Pulmonary artery endothelial cell (primary cell): ENCODE results near the gene HS3ST4. TPM values are rescaled to one million over a fixed set of nuclear protein-coding genes. Genes with fewer than 3 reads are reported as not detected.

ENCODE experiments used
- DNase-seq: peaks from one replicate; pipeline ENCODE4 v3.0.0-alpha.2; 2011; ENCODE audit warnings: low read depth, low spot score
- total RNA-seq: library from RNA; depleted of rRNA; stranded (reverse); fragments of >200 nt; gene quantifications from 2 replicates; pipeline ENCODE4 v1.2.3, GENCODE V29; 2014

HS3ST4 gene
- total RNA-seq, 1 donor from 2014 or later: not detected

DNA sequence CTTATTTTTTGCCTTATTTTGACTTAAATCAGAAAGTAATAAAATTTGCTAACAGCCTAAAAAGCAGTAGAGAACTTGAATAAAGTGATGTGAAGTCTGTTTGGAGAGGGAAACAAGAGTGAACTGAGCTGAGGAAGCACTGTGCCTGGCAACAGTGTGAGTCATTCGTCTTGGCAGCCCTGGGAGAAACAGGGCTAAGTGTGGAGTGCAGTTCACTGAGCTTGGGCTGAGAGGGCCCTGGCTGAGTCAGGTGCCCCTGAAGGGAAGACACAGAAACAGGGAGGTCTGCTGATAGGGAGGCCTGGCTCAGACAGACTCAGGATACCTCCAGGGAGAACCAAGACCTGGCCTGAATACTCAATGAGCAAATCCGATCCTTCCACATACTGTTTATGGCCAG, 132.1 kb downstream of the HS3ST4 start:
- no peak for DNase-seq

DNA sequence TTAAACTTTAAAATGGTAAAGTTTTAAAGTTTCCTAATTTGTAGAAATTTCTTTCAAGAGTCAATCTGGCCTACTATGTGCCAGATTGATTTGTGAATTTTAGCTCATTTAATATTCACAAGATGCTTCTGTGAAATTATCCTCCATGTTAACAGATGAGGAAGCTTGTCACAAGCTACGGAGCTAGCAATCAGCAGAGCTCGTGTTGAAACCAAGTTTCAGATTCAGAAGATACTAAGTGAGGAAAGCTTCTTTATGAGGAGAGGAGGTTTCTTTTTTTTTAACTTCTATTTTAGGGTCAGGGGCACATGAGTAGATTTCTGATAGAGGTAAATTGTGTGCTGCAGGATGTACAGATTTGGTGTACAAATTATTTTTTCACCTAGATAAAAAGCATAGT, 135.9 kb downstream of the HS3ST4 start:
- DNase-seq: no peak

- DNase-seq: no peak
Measured at GRCh38 chr16:25828510-25828909, 136.8 kb downstream of the HS3ST4 start.

GRCh38 chr16:25832291-25832690, 140.5 kb downstream of the HS3ST4 start:
- no peak for DNase-seq

- no peak for DNase-seq
Measured at GRCh38 chr16:25834101-25834500, 142.3 kb downstream of the HS3ST4 start.

DNA sequence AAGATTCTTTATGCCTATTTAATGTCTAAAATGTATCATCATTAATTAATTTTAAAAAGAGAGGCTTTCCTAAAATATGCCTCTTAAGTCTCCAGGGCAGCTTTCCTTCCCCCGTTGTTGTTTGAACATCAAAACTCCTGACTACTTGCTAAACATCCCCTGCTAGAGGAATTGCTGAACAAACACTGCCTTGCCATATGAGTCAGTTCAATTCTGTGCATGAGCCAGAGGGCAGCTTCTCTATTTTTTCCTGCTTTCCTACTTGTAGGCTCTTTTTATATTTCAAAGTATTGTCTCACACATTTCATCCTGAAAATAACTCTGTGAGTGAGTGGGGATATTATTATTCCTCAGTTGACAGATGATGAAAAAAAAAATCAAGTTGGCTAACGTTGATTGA, 143.4 kb downstream of the HS3ST4 start:
- DNase-seq: no peak

GRCh38 chr16:25838724-25839186, 147.0 kb downstream of the HS3ST4 start:
- peak; percentile 10 for DNase-seq

DNA sequence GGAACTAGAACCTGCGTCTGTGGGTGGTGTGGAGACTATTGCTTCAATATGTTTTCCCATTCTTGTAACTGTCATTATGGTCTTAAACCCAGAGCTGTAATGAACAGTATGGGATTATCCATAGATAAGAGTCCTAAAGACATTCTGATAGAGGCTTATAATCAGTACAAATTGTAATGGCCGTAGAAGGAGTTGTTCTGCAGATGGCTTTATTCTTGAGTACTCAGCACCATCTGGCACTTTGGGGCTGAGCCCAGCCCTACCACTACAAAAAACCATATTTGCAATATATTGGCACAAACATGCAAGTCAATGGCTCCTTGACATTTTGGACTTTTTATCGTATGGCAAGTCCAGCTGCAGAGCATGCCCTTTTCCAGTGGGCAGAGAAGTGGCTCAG, 150.0 kb downstream of the HS3ST4 start:
- no peak for DNase-seq

- no peak for DNase-seq
Measured at GRCh38 chr16:25845901-25846300, 154.1 kb downstream of the HS3ST4 start.

- DNase-seq: no peak
Measured at GRCh38 chr16:25854141-25854540, 162.4 kb downstream of the HS3ST4 start.

- no peak for DNase-seq
Measured at GRCh38 chr16:25855063-25855462, 163.3 kb downstream of the HS3ST4 start.

GRCh38 chr16:25855818-25856217, 164.1 kb downstream of the HS3ST4 start:
- DNase-seq: no peak

GRCh38 chr16:25859645-25860044, 167.9 kb downstream of the HS3ST4 start:
- no peak for DNase-seq

- no peak for DNase-seq
Measured at GRCh38 chr16:25867041-25867440, 175.3 kb downstream of the HS3ST4 start.

- no peak for DNase-seq
Measured at GRCh38 chr16:25868106-25868505, 176.3 kb downstream of the HS3ST4 start.

GRCh38 chr16:25868706-25869370, 177.1 kb downstream of the HS3ST4 start:
- no peak for DNase-seq

DNA sequence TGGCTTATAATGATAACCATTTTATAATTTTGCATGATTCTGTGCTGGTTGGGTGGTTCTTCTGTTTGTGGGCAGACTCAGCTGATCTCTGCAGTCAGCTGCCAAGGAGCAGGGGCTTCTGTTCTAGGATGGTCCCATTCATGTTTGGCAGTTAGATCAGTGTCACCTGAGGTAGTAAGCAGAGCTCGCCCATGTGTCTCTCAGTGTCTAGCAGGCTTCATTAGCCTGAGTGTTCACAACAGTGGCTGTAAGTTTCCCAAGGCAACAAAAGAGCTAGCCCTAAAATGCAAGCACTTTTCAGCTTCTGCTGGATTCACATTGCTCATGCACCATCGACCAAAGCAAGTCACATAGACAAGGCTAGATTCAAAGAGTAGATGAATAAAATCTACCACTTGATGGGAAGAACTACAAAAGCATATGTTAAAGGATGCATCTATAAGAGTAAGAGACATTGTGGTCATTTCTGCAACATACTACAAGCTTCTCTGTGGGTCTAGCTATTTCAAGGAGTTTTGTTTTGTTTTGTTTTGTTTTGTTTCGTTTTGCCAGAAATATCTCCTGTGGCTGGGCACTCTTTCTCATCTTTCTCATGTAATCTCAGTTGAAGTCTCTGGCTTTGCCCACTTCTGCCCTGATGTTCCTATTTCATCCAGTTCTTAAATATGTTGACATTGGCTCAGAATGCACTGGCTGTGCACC, 180.8 kb downstream of the HS3ST4 start:
- no peak for DNase-seq

DNA sequence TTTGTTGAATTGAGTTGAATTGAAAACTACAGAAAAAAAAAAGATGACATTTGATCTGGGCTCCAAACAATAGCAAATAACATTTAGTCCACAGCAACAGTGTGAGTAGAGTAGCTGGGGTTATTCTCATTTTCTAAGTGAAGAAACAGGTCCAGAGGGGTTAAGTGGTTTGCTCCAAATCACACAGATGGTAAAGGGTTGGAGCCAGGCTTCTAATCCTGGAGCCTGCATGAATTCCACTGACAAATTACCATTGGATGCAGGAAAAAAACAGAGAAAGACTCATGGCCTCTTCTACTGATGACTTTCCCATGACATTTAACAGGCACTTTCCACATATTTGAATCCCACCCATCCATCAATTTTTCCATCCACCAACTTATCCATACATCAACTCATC, 182.4 kb downstream of the HS3ST4 start:
- no peak for DNase-seq

- no peak for DNase-seq
Measured at GRCh38 chr16:25875956-25876598, 184.3 kb downstream of the HS3ST4 start.

DNA sequence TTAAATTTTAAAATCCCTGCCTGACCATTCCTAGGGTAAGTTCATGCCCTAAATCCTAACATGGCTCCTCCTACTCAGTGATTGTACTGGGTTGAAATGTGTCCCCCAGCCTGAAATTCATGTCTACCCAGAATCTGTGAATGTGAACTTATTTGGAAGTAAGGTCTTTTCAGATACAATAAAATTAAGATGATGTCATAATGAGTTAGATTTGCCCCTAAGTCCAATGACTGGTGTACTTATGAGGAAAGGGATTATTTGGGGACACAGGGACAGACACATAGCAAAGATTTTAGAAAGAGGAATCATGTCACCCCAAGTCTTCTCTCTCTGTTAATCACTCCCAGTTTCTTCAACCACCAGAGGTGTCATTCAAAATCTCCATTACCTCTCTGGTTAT, 185.3 kb downstream of the HS3ST4 start:
- no peak for DNase-seq

DNA sequence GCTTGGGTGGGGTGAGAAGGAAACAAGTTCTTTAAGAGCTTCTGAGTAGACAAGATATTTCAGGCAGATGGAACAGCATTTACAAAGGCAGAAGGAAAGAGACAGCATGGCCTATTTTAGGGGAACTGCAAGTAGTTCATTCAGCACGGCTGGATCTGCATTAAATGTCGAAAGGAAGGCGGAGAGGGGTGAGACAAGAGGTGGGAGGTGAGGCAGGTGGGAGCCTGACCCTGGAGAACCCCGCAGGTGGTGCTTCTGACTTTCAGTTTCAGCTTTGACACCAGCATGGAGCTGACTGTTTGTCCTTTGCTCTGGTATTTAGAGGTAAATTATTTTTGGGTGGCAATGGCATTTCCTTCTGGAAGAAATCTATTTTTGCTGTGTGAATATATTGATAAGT, 194.8 kb downstream of the HS3ST4 start:
- DNase-seq: no peak

GRCh38 chr16:25888868-25889267, 197.1 kb downstream of the HS3ST4 start:
- no peak for DNase-seq

DNA sequence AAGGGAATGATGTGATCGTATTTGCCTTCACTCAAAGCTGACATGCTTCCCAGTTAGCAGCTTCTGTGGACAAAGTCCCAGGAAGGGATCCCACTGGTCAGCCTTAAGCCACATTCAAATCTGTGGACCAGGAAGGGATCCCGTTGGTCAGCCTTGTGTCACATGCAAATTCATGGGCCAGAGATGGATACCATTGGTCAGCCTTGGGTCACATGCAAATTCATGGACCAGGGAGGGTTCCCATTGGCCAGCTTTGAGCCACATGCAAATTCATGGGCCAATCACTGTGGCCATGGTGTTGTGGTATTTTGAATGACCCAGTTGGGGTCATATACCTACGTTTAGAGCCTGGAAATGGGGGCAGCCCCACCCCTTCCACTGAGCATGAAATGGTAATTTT, 201.6 kb downstream of the HS3ST4 start:
- DNase-seq: no peak
